SU-DHL-6 (cell line): ENCODE results near the gene ZNF311.

Source experiments
- EZH2phosphoT487 ChIP-seq: fragments of 200-600 bp; sonication (generic), shearing (Covaris generic); conservative IDR thresholded peaks from 2 replicates; pipeline ENCODE4 v1.6.1; 2018; ENCODE audit warnings: mild to moderate bottlenecking, antibody characterized with exemption, low read length, moderate library complexity, mixed read lengths
- TF ChIP-seq, protein P1 (sequence below): fragments of 200-600 bp; sonication (generic); IDR thresholded peaks from one replicate; pipeline ENCODE4 v1.5.1; 2017; ENCODE audit warnings: antibody characterized with exemption, mild to moderate bottlenecking, low read length, moderate library complexity; ENCODE audit not compliant: insufficient read depth, poor library complexity, severe bottlenecking

DNA sequence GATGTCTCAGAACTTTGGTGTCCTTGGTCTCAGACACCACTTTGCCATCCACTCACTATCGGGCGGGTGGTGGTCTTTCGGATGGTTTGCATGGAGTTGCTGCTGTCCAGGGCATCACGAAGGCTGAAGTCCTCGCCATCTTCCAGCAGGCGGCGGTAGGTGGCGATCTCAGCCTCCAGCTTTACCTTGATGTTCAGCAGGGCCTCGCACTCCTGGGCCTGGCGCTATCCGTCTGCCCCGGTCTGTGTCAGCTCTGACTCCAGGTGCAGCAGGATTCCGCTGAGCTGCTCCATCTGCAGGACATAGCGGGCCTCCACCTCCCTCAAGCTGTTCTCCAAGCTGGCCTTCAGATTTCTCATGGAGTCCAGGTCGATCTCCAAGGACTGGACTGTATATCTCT, 36.0 kb downstream of the ZNF311 start:
- TF ChIP-seq, protein P1, sequence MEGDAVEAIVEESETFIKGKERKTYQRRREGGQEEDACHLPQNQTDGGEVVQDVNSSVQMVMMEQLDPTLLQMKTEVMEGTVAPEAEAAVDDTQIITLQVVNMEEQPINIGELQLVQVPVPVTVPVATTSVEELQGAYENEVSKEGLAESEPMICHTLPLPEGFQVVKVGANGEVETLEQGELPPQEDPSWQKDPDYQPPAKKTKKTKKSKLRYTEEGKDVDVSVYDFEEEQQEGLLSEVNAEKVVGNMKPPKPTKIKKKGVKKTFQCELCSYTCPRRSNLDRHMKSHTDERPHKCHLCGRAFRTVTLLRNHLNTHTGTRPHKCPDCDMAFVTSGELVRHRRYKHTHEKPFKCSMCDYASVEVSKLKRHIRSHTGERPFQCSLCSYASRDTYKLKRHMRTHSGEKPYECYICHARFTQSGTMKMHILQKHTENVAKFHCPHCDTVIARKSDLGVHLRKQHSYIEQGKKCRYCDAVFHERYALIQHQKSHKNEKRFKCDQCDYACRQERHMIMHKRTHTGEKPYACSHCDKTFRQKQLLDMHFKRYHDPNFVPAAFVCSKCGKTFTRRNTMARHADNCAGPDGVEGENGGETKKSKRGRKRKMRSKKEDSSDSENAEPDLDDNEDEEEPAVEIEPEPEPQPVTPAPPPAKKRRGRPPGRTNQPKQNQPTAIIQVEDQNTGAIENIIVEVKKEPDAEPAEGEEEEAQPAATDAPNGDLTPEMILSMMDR: no peak
- TF ChIP-seq EZH2phosphoT487: no peak
